Cardiac muscle cell (in vitro differentiated cells and primary cell): ENCODE data around the gene IL12B. TPM values are rescaled to one million over a fixed set of nuclear protein-coding genes. Genes with fewer than 3 reads are reported as not detected.

Source experiments
- DNase-seq, 2 donors: peaks; one replicate each; pipeline versions ENCODE4 v3.0.0 to v3.0.0-alpha.2; 2010 to 2017; ENCODE audit warnings: low read depth in 1 of 2, low spot score in 1 of 2
- H3K27ac ChIP-seq: fragments of 200-600 bp; sonication (generic); 2 replicates; pipeline ENCODE4 v1.5.1; 2016
- H3K27me3 ChIP-seq: fragments of 200-600 bp; sonication (generic); 2 replicates; pipeline ENCODE4 v1.6.0; 2016; ENCODE audit warnings: control low read depth
- H3K36me3 ChIP-seq: fragments of 200-600 bp; sonication (generic); 2 replicates; pipeline ENCODE4 v1.5.1; 2016; ENCODE audit warnings: control low read depth
- H3K4me1 ChIP-seq: fragments of 200-600 bp; sonication (generic); 2 replicates; pipeline ENCODE4 v1.8.1; 2017; ENCODE audit warnings: low read depth, mild to moderate bottlenecking, mixed run types
- H3K4me3 ChIP-seq: fragments of 200-600 bp; sonication (generic); 2 replicates; pipeline ENCODE4 v1.5.1; 2016; ENCODE audit warnings: mild to moderate bottlenecking
- H3K9me3 ChIP-seq: fragments of 200-600 bp; sonication (generic); 2 replicates; pipeline ENCODE4 v1.5.1; 2017; ENCODE audit warnings: low read depth, mild to moderate bottlenecking, control low read depth
- polyA plus RNA-seq: library from polyadenylated mRNA; unstranded; fragments of >200 nt; fragmentation: Nextera tagmentation; extraction: Ambion mirVana; gene quantifications from 2 replicates; pipeline ENCODE4 v1.2.1, GENCODE V29; 2016
- total RNA-seq: library from RNA; depleted of rRNA; stranded (reverse); fragments of >200 nt; gene quantifications from 2 replicates; pipeline ENCODE4 v1.2.3, GENCODE V29; 2016
- TF ChIP-seq, protein P1 (sequence below): IDR thresholded peaks from 2 replicates; pipeline ENCODE4 v1.5.1; 2012; ENCODE audit warnings: low read depth, mild to moderate bottlenecking, low read length

IL12B gene
- total and polyA plus RNA-seq, 2 experiments from 2014 or later: not detected

DNA sequence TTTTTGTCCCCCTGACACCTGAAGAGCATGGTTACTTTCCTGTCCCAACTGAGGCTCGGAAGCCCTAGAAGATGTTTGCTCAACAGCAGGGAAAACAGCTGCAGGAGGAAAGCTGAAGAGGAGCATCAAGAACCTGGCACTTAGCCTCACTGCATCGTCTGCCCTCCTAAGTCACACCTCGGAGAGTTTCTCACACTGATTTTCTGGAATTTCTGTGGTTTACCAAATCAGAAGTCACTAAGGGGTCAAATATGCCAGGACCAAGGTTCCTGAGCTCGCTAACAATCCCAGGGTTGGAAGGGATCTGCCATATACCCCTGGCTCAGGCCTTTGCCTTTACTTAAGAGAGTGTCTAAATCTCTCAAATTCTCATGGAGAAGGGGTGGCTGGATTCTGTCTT is 5.3 kb downstream of the IL12B start:
- no peak for DNase-seq
- H3K4me1 ChIP-seq: no peaks in the 10 kb centered on the region
- H3K36me3 ChIP-seq: no peaks in the 10 kb centered on the region
- TF ChIP-seq, protein P1, sequence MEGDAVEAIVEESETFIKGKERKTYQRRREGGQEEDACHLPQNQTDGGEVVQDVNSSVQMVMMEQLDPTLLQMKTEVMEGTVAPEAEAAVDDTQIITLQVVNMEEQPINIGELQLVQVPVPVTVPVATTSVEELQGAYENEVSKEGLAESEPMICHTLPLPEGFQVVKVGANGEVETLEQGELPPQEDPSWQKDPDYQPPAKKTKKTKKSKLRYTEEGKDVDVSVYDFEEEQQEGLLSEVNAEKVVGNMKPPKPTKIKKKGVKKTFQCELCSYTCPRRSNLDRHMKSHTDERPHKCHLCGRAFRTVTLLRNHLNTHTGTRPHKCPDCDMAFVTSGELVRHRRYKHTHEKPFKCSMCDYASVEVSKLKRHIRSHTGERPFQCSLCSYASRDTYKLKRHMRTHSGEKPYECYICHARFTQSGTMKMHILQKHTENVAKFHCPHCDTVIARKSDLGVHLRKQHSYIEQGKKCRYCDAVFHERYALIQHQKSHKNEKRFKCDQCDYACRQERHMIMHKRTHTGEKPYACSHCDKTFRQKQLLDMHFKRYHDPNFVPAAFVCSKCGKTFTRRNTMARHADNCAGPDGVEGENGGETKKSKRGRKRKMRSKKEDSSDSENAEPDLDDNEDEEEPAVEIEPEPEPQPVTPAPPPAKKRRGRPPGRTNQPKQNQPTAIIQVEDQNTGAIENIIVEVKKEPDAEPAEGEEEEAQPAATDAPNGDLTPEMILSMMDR: no peak
- H3K9me3 ChIP-seq: no peaks in the 10 kb centered on the region
- no peak overlapping the region for H3K4me3 ChIP-seq
- peaks cover 31% of the 10 kb centered on the region for H3K27me3 ChIP-seq
- no peak overlapping the region for H3K27ac ChIP-seq

DNA sequence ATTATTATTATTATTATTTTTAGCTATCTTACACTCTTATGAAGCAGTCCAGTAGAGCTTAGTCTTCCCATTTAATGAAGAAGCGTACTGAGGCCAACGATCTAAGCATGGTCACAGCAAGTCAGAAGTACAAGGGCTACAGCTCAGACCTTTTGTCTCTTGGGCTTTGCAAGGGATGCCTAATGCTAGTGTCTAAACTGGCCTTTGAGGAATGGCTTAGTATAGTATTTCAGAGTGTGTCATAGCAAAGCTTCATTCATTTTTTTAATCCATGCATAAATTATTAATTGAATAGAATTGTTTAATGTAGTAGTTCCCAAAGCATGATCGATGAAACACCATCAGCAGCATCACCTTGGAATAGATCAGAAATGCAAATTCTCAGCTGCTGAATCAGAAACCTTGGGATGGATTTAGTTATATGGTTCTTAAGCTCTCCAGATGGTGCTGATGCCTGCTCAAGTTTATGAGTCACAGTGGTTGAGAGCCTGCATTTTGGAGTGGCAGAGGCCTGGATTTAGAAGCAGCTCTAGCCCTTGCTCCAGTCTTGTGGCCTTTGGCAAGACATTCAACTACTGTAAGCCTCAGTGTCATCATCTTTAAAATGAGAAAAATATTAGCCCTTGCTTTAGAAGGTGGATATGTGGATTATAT is 6.1 kb downstream of the IL12B start:
- Histone ChIP-seq H3K9me3 (no peaks in the 10 kb centered on the region), H3K4me1 (no peaks in the 10 kb centered on the region), H3K27me3 (peaks cover 24% of the 10 kb centered on the region), H3K4me3 (no peak overlapping the region), H3K36me3 (no peaks in the 10 kb centered on the region), H3K27ac (no peak overlapping the region)
- DNase-seq: peak in 1 of 2 donors; percentile 27
- TF ChIP-seq, protein P1: no peak

DNA sequence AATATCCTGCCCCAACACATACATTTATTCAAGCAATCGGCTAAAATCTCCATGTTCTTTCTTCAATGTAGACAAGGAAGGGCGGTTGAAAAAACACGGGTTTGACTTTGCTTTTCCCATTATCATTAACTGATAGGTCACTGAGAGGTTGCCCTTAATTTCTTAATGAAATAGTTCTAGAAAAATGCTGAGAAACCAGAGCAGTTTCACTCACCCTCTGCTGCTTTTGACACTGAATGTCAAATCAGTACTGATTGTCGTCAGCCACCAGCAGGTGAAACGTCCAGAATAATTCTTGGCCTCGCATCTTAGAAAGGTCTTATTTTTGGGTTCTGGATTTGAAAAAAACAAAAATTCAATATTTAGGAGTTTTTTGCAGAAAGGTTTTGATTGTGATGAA is 8.1 kb downstream of the IL12B start:
- H3K4me3 ChIP-seq: no peak overlapping the region

DNA sequence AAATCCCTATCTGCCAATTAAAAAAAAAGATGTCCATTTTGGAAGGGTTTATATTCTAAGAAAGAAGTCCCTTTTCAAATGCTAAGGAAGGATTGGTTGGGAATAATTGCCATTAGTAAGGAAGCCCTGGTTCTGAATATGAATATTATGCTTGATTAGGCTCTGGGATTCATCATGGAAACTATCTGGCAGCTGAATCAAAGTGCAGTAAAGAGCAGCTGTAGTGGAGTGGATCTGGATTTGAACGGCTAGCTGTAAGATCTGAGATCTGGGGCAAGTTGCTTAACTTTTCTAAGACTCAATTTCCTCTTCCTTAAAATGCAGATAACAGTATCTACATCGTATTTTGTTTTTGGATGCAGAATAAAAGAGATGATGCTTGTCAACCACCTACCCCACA is 10.5 kb downstream of the IL12B start:
- Histone ChIP-seq H3K9me3 (no peaks in the 10 kb centered on the region), H3K4me1 (no peaks in the 10 kb centered on the region), H3K36me3 (no peaks in the 10 kb centered on the region), H3K4me3 (no peak overlapping the region), H3K27me3 (peaks cover 4% of the 10 kb centered on the region), H3K27ac (no peak overlapping the region)
- TF ChIP-seq, protein P1: no peak
- DNase-seq: no peak

More for the DNA sequence above, 8.1 kb downstream of the IL12B start:
- H3K36me3 ChIP-seq: no peaks in the 10 kb centered on the region
- H3K27me3 ChIP-seq: peaks cover 12% of the 10 kb centered on the region
- DNase-seq: no peak
- no peak overlapping the region for H3K27ac ChIP-seq
- H3K9me3 ChIP-seq: no peaks in the 10 kb centered on the region
- TF ChIP-seq, protein P1: no peak
- no peaks in the 10 kb centered on the region for H3K4me1 ChIP-seq

DNA sequence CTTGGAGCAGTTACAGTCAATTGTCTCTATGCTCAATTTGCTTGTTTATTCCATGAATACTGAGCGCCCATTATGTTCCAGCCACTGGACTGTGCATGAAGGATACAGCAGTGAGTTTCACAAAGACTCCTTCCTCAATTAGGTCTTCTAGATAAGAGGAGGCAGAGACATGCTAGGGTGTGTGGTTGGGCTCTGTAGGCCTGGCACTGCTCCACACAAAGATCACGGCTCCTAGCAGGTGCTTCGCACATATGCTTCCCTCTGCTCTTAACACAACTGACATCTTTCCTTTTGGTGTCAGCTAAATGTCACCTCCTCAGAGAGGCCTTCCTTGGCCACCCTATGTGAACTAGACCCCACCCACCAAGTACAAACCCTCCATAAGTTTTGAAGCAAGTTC is 10.9 kb downstream of the IL12B start:
- no peak for DNase-seq
- no peak overlapping the region for H3K4me3 ChIP-seq
- no peak overlapping the region for H3K27ac ChIP-seq
- H3K27me3 ChIP-seq: peaks cover 4% of the 10 kb centered on the region
- H3K9me3 ChIP-seq: no peaks in the 10 kb centered on the region
- H3K4me1 ChIP-seq: no peaks in the 10 kb centered on the region
- TF ChIP-seq, protein P1: no peak
- no peaks in the 10 kb centered on the region for H3K36me3 ChIP-seq
